Endothelial cell of umbilical vein (primary cell): Measurements from ENCODE around the gene FRZB.

Source experiments
- CTCF ChIP-seq, 2 donors: IDR thresholded peaks; 1 replicate in 1 of 2; 2 replicates in 1 of 2; pipeline ENCODE4 v1.5.1; 2011; ENCODE audit warnings: low read length in 2 of 2, mild to moderate bottlenecking in 2 of 2, moderate library complexity in 2 of 2, control low read depth in 1 of 2, inconsistent platforms in 1 of 2, low read depth in 1 of 2; ENCODE audit not compliant: insufficient read depth in 1 of 2; ENCODE audit errors: extremely low read depth in 1 of 2
- JUN ChIP-seq: IDR thresholded peaks from 2 replicates; pipeline ENCODE4 v1.6.1; 2011; ENCODE audit warnings: borderline replicate concordance, low read depth; ENCODE audit not compliant: insufficient read length, insufficient read depth

GRCh38 chr2:182814804-182815203, 51.6 kb downstream of the FRZB start:
- TF ChIP-seq CTCF (IDR thresholded peaks at IDR 0.05; ENCODE audit: extremely low read depth in 1 of 2, insufficient read depth in 1 of 2, low read depth in 1 of 2, low read length in 2 of 2) (no peak), JUN (no peak)
